Measurements from ENCODE around the gene TERB2.
"Not testable (repeated sequence)": the region's sequence is repeated elsewhere in the genome, so short reads cannot be mapped to it uniquely, and the experiment has no call there.

DNA sequence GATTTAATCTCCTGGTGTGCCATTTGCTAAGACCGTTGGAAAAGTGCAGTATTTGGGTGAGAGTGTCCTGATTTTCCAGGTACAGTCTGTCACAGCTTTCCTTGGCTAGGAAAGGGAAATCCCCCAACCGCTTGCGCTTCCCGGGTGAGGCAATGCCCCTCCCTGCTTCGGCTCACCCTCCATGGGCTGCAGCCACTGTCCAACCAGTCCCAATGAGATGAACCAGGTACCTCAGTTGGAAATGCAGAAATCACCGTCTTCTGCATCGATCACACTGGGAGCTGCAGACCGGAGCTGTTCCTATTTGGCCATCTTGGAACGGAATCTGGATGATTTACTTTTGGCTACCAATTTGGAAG is 64.4 kb downstream of the TERB2 start:
- not testable (repeated sequence) for TF ChIP-seq CTCF (conservative IDR thresholded peaks at IDR 0.05); ZFX (IDR thresholded peaks at IDR 0.05)
